Measurements from ENCODE around the gene PATJ.
"Not testable (repeated sequence)": the region's sequence is repeated elsewhere in the genome, so short reads cannot be mapped to it uniquely, and the experiment has no call there.

The PATJ gene

DNA sequence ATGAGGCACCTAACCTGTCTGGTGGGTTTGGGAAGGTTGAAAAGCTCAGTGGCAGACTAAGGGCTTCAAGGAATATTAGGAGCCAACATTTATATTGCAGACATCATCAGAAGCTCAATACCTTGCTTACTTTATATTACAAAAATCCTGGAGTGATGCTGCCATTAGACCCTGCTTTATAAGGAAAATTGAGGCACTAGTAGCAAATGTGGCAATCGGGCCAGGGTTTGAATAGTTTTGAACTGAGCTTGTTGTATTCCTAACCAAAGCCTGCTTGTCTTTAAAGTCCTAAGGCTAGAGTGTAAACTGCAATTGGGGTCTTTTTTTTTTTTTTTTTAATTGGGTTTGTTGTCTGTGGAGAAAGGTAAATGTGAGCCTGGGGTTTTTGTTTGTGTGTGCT, 466.7 kb downstream of the PATJ start:
- no peak for DNase-seq (ENCODE audit: low read depth in 2 of 2)

DNA sequence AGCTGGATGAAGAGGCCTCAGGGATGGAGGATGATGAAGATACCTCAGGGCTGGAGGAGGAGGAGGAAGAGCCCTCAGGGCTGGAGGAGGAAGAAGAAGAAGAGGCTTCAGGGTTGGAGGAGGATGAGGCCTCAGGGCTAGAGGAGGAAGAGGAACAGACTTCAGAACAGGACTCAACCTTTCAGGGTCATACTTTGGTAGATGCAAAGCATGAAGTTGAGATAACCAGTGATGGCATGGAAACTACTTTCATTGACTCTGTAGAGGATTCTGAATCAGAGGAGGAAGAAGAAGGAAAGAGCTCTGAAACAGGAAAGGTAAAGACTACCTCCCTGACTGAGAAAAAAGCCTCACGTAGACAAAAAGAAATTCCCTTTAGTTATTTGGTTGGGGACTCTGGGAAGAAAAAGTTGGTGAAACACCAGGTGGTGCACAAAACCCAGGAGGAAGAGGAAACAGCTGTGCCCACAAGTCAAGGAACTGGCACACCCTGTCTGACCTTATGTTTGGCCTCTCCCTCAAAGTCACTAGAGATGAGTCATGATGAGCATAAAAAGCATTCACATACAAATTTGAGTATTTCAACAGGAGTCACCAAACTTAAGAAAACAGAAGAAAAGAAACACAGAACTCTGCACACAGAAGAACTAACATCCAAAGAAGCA, 467.8 kb downstream of the PATJ start:
- no peak for DNase-seq (ENCODE audit: low read depth in 2 of 2)

DNA sequence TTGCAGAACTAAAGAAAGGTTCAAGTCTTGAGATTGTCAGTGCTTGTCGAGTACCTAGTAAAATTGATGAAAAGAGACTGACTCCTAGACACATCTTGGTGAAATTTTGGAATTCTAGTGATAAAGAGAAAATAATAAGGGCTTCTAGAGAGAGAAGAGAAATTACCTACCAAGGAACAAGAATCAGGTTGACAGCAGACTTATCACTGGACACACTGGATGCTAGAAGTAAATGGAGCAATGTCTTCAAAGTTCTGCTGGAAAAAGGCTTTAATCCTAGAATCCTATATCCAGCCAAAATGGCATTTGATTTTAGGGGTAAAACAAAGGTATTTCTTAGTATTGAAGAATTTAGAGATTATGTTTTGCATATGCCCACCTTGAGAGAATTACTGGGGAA, 468.7 kb downstream of the PATJ start:
- DNase-seq (ENCODE audit: low read depth in 2 of 2) = no peak

DNA sequence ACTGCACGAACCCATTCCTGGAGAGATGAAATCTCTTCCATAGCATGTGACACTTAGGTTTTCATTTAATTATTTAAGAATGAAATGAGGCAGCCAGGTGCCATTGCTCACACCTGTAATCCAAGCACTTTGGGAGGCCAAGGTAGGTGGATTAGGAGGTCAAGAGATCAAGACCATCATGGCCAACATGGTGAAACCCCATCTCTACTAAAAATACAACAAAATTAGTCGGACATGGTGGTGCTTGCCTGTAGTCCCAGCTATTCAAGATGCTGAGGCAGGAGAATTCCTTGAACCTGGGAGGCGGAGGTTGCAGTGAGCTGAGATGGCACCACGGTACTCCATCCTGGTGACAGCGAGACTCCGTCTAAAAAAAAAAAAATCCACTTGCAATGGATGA, 470.1 kb downstream of the PATJ start:
- DNase-seq (ENCODE audit: low read depth in 2 of 2) = no peak

DNA sequence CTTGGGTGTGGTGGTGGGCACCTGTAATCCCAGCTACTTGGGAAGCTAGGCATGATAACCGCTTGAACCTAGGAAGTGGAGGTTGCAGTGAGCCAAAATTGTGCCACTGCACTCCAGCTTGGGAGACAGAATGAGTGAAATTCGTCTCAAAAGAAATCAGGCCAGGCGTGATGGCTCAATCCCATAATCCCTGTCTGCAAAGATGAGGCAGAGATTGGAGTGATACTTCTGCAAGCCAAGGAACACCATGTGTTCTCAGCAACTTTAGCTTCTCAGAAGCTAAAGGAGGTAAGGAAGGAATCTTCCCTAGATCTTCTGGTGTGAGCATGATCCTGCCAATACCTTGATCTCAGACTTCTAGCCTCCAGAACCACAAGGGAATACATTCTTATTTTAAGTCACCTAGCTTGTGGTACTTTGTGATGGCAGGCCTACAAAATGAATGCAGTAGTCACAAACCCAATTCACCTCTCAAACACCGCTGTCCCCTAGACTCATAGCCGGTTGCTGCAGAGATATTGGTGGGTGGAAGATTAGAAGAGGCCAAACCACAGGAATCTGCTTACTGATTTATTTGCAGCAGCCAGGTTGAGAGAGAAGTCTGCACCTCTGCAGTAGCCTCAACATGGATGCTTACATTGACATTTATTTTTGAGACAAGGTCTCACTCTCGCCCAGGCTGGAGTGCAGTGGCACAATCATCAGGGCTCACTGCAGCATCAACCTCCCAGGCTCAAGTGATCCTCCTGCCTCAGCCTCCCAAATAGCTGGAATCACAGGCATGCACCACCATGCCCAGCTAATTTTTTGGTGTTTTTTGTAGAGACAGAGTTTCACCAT, 471.0 kb downstream of the PATJ start:
- DNase-seq (ENCODE audit: low read depth in 2 of 2) = no peak

DNA sequence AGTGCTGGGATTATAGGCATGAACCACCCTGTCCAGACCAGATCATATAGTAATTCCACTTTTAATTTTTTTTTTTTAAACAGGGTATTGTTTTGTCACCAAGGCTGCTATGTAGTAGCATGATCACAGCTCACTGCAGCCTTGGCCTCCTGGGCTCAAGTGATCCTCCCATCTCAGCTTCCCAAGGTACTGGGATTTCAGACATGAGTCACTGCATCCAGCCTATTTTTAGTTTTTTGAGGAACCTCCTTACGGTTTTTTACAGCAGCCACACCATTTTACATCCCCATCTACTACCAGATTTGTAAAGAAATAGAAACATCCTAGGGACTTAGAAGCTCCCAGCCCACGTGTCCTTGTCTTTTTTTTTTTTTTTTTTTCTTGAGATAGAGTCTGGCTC, 476.3 kb downstream of the PATJ start:
- no peak for DNase-seq (ENCODE audit: low read depth in 2 of 2)

DNA sequence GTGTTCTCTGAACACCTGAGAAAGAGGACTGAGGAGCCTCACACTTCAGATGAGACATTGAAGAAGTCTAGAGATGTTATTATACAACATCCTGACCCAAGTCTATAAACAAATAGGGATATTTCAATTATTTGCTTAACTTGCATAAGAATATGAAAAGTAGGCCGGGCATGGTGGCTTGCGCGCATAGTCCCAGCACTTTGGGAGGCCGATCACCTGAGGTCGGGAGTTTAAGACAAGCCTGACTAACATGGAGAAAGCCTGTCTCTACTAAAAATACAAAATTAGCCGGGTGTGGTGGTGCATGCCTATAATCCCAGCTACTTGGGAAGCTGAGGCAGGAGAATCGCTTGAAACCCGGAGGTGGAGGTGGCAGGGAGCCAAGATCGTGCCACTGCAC, 478.2 kb downstream of the PATJ start:
- not testable (repeated sequence) for DNase-seq (ENCODE audit: low read depth in 2 of 2)

DNA sequence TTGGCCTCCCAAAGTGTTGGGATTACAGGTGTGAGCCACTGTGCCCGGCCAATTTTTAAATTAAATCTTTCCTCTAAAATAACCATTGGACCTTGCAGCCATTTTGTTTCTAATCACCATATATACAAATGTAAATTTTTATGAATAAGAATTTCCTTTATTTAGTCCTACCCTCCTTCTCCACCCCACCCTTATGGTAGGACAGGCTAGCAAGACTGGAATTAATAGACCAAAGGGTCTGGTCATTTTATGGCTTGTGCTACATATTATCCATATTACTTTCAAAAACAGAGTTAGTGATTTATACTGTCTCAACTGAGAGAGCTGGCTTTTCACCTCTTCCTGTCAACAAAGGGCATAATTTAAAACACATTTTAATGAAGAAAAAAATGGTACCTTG, 478.9 kb downstream of the PATJ start:
- DNase-seq (ENCODE audit: low read depth in 2 of 2) = no peak

DNA sequence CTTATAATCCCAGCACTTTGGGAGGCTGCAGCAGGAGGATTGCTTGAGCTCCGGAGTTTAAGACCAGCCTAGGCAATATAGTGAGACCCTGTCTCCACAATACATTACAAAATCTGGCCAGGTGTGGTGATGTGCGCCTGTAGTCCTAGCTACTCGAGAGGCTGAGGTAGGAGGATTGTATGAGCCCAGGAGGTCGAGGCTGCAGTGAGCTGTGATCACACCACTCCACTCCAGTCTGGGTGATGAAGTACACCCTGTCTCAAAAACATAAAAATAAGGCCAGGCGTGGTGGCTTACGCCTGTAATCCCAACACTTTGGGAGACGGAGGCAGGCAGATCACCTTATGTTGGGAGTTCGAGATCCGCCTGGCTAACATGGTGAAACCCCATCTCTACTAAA, 480.0 kb downstream of the PATJ start:
- no peak for DNase-seq (ENCODE audit: low read depth in 2 of 2)

DNA sequence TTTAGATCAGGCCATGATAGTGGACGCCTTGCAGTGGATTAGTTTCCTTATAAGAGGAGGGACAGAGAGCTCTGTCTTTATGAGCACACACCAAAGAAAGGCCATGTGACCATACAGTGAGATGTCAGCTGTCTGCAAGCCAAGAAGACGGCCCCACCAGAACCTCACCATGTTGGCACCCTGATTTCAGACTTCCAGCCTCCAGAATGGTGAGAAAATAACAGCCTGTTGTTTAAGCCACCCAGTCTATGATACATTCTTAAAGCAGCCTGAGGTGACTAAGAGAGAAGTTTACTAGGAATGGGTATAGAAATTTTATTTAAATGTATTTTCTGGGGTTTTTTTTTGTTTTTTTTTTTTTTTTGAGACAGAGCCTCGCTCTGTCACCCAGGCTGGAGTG, 481.9 kb downstream of the PATJ start:
- DNase-seq (ENCODE audit: low read depth in 2 of 2) = no peak

DNA sequence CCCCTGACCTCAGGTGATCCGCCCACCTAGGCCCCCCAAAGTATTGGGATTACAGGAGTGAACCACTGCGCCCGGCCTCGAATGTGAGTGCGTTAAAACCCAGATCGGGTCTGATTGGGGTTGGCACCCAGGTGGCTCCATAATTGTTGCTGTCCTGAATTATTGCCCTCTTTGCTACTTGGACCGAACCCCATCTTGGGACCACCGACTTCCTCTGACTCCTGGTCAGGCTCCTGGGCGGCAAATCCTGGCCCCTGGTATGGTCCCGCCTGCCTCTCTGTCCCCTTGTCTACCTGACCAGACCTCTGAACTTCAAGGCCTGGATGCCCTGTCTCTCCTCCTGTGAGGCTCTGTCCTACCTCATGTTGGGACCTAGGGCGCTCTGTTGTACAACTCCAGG, 485.2 kb downstream of the PATJ start:
- DNase-seq (ENCODE audit: low read depth in 2 of 2) = no peak
